Neural cell (in vitro differentiated cells): ENCODE measurements around the gene HENMT1. TPM values are rescaled to one million over a fixed set of nuclear protein-coding genes. Genes with fewer than 3 reads are reported as not detected.

Experiments
- H2AFZ ChIP-seq: fragments of 200-600, 300-800 bp; sonication (generic), shearing (Covaris generic); 2 replicates; pipeline ENCODE4 v1.6.0; 2014; ENCODE audit warnings: low read depth, mild to moderate bottlenecking, antibody characterized with exemption, low read length, moderate library complexity
- H3F3A ChIP-seq: fragments of 200-600 bp; shearing (Covaris generic); 2 replicates; pipeline ENCODE4 v1.6.1; 2016; ENCODE audit warnings: mild to moderate bottlenecking, moderate library complexity, mixed read lengths, antibody characterized with exemption, low read length; ENCODE audit not compliant: insufficient read depth, poor library complexity, severe bottlenecking
- H3K27ac ChIP-seq: fragments of 200-600, 300-800 bp; sonication (generic), shearing (Covaris generic); 2 replicates; pipeline ENCODE4 v1.5.1; 2014; ENCODE audit warnings: mild to moderate bottlenecking, low read length, moderate library complexity
- H3K27me3 ChIP-seq: fragments of 300-800, 200-600 bp; sonication (generic), shearing (Covaris generic); 2 replicates; pipeline ENCODE4 v1.6.0; 2014; ENCODE audit warnings: mild to moderate bottlenecking, low read depth, low read length, moderate library complexity; ENCODE audit not compliant: insufficient read depth
- H3K36me3 ChIP-seq: fragments of 300-800, 200-600 bp; sonication (generic), shearing (Covaris generic); 2 replicates; pipeline ENCODE4 v1.5.1; 2014; ENCODE audit warnings: mild to moderate bottlenecking, antibody characterized with exemption, low read length, moderate library complexity; ENCODE audit not compliant: insufficient read depth
- H3K4me2 ChIP-seq: fragments of 300-800, 200-600 bp; sonication (generic), shearing (Covaris generic); 2 replicates; pipeline ENCODE4 v1.6.0; 2014; ENCODE audit warnings: mild to moderate bottlenecking, low read length
- H3K4me3 ChIP-seq: fragments of 300-800, 200-600 bp; sonication (generic), shearing (Covaris generic); 2 replicates; pipeline ENCODE4 v1.5.1; 2014; ENCODE audit warnings: mild to moderate bottlenecking, low read length, moderate library complexity
- H3K79me2 ChIP-seq: fragments of 200-600 bp; shearing (Covaris generic); replicated peaks from 2 replicates; pipeline ENCODE4 v1.6.0; 2014; ENCODE audit warnings: mild to moderate bottlenecking, low read length, moderate library complexity; ENCODE audit not compliant: insufficient read depth
- H3K9ac ChIP-seq: fragments of 300-800, 200-600 bp; sonication (generic), shearing (Covaris generic); 2 replicates; pipeline ENCODE4 v1.6.1; 2016; ENCODE audit warnings: mild to moderate bottlenecking, low read length, mixed read lengths
- H3K9me2 ChIP-seq: fragments of 200-600 bp; shearing (Covaris generic); 2 replicates; pipeline ENCODE4 v1.6.1; 2016; ENCODE audit warnings: mild to moderate bottlenecking, low read length, mixed read lengths; ENCODE audit not compliant: insufficient read depth
- H3K9me3 ChIP-seq: fragments of 200-600, 300-800 bp; sonication (generic), shearing (Covaris generic); 2 replicates; pipeline ENCODE4 v1.6.1; 2016; ENCODE audit warnings: mild to moderate bottlenecking, mixed run types, low read length, moderate library complexity, mixed read lengths
- H4K20me1 ChIP-seq: fragments of 200-600 bp; shearing (Covaris generic); 2 replicates; pipeline ENCODE4 v1.6.1; 2016; ENCODE audit warnings: mild to moderate bottlenecking, mixed run types; ENCODE audit not compliant: insufficient read depth
- EP300 ChIP-seq: fragments of 450-650 bp; conservative IDR thresholded peaks from 2 replicates; pipeline ENCODE4 v1.6.1; 2014; ENCODE audit warnings: antibody characterized with exemption, mild to moderate bottlenecking, moderate library complexity; ENCODE audit not compliant: poor library complexity, severe bottlenecking
- EZH2 ChIP-seq: fragments of 200-600, 300-800 bp; shearing (Covaris generic), sonication (generic); IDR thresholded peaks from 2 replicates; pipeline ENCODE4 v1.6.1; 2014; ENCODE audit warnings: antibody characterized with exemption, low read length, borderline replicate concordance, mild to moderate bottlenecking; ENCODE audit not compliant: insufficient read depth, poor library complexity, severe bottlenecking
- MXI1 ChIP-seq: fragments of 450-650 bp; conservative IDR thresholded peaks from 2 replicates; pipeline ENCODE4 v1.6.1; 2014; ENCODE audit warnings: antibody characterized with exemption, mild to moderate bottlenecking; ENCODE audit not compliant: poor library complexity, severe bottlenecking
- POLR2AphosphoS5 ChIP-seq: IDR thresholded peaks from 2 replicates; pipeline ENCODE4 v1.6.1; 2012
- RAD21 ChIP-seq: fragments of 450-650 bp; conservative IDR thresholded peaks from 2 replicates; pipeline ENCODE4 v1.6.1; 2014; ENCODE audit warnings: antibody characterized with exemption, mild to moderate bottlenecking, moderate library complexity
- SMC3 ChIP-seq: fragments of 450-650 bp; conservative IDR thresholded peaks from 2 replicates; pipeline ENCODE4 v1.6.1; 2014; ENCODE audit warnings: antibody characterized with exemption, mild to moderate bottlenecking, moderate library complexity; ENCODE audit not compliant: poor library complexity
- TAF1 ChIP-seq: IDR thresholded peaks from 2 replicates; pipeline ENCODE4 v1.6.1; 2012; ENCODE audit warnings: low read depth
- polyA plus RNA-seq: library from polyadenylated mRNA; depleted of rRNA; stranded (reverse); fragments of >200 nt; gene quantifications from 2 replicates; pipeline ENCODE4 v1.2.3, GENCODE V29; 2014
- TF ChIP-seq, protein P1 (sequence below): fragments of 450-650 bp; IDR thresholded peaks from 2 replicates; pipeline ENCODE4 v1.5.1; 2014; ENCODE audit warnings: antibody characterized with exemption, mild to moderate bottlenecking, moderate library complexity; ENCODE audit not compliant: poor library complexity, severe bottlenecking
- TF ChIP-seq, protein P2 (sequence below): IDR thresholded peaks from 2 replicates; pipeline ENCODE4 v1.6.1; 2012; ENCODE audit warnings: borderline replicate concordance

The HENMT1 gene
- polyA plus RNA-seq, 1 donor from 2014 or later: 4.1 TPM

DNA sequence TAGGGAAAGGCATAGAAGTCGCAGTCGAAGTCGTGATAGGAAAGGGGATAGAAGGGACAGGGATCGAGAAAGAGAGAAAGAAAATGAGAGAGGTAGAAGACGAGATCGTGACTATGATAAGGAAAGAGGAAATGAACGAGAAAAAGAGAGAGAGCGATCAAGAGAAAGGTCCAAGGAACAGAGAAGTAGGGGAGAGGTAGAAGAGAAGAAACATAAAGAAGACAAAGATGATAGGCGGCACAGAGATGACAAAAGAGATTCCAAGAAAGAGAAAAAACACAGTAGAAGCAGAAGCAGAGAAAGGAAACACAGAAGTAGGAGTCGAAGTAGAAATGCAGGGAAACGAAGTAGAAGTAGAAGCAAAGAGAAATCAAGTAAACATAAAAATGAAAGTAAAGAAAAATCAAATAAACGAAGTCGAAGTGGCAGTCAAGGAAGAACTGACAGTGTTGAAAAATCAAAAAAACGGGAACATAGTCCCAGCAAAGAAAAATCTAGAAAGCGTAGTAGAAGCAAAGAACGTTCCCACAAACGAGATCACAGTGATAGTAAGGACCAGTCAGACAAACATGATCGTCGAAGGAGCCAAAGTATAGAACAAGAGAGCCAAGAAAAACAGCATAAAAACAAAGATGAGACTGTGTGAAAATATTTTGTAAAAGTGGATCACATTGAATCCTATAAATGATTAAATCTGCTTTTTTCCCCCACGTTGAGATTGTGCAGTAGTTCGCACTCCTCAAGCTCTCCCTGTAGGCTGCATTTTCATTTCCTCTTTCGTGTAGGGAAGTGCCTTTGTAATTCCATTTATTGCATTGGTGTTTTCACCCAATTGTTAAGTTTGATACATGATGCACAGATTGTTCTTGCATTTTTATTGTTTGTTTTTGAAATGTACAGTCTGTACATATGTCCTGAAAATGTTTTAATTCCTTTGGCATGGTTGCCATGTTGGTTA lies 38.8 kb upstream of the HENMT1 start:
- no peaks in the 10 kb centered on the region for H4K20me1 ChIP-seq
- H3K9me2 ChIP-seq: no peaks in the 10 kb centered on the region
- no peak overlapping the region for H3K27ac ChIP-seq
- H3K79me2 ChIP-seq: peaks cover 23% of the 10 kb centered on the region
- no peak overlapping the region for H3K9ac ChIP-seq
- no peak overlapping the region for H3K4me3 ChIP-seq
- H3K9me3 ChIP-seq: no peaks in the 10 kb centered on the region
- peaks cover 29% of the 10 kb centered on the region for H3K36me3 ChIP-seq
- H3F3A ChIP-seq: no peaks in the 10 kb centered on the region
- TF ChIP-seq MXI1: no peak
- no peak for TF ChIP-seq EP300
- TF ChIP-seq, protein P1, sequence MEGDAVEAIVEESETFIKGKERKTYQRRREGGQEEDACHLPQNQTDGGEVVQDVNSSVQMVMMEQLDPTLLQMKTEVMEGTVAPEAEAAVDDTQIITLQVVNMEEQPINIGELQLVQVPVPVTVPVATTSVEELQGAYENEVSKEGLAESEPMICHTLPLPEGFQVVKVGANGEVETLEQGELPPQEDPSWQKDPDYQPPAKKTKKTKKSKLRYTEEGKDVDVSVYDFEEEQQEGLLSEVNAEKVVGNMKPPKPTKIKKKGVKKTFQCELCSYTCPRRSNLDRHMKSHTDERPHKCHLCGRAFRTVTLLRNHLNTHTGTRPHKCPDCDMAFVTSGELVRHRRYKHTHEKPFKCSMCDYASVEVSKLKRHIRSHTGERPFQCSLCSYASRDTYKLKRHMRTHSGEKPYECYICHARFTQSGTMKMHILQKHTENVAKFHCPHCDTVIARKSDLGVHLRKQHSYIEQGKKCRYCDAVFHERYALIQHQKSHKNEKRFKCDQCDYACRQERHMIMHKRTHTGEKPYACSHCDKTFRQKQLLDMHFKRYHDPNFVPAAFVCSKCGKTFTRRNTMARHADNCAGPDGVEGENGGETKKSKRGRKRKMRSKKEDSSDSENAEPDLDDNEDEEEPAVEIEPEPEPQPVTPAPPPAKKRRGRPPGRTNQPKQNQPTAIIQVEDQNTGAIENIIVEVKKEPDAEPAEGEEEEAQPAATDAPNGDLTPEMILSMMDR: no peak
- TF ChIP-seq POLR2AphosphoS5: no peak
- TF ChIP-seq, protein P2, sequence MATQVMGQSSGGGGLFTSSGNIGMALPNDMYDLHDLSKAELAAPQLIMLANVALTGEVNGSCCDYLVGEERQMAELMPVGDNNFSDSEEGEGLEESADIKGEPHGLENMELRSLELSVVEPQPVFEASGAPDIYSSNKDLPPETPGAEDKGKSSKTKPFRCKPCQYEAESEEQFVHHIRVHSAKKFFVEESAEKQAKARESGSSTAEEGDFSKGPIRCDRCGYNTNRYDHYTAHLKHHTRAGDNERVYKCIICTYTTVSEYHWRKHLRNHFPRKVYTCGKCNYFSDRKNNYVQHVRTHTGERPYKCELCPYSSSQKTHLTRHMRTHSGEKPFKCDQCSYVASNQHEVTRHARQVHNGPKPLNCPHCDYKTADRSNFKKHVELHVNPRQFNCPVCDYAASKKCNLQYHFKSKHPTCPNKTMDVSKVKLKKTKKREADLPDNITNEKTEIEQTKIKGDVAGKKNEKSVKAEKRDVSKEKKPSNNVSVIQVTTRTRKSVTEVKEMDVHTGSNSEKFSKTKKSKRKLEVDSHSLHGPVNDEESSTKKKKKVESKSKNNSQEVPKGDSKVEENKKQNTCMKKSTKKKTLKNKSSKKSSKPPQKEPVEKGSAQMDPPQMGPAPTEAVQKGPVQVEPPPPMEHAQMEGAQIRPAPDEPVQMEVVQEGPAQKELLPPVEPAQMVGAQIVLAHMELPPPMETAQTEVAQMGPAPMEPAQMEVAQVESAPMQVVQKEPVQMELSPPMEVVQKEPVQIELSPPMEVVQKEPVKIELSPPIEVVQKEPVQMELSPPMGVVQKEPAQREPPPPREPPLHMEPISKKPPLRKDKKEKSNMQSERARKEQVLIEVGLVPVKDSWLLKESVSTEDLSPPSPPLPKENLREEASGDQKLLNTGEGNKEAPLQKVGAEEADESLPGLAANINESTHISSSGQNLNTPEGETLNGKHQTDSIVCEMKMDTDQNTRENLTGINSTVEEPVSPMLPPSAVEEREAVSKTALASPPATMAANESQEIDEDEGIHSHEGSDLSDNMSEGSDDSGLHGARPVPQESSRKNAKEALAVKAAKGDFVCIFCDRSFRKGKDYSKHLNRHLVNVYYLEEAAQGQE: no peak
- TF ChIP-seq TAF1: no peak
- no peak for TF ChIP-seq SMC3
- TF ChIP-seq RAD21: no peak
- TF ChIP-seq EZH2: no peak
- no peak overlapping the region for H3K4me2 ChIP-seq
- H3K27me3 ChIP-seq: no peaks in the 10 kb centered on the region
- H2AFZ ChIP-seq: no peak overlapping the region

DNA sequence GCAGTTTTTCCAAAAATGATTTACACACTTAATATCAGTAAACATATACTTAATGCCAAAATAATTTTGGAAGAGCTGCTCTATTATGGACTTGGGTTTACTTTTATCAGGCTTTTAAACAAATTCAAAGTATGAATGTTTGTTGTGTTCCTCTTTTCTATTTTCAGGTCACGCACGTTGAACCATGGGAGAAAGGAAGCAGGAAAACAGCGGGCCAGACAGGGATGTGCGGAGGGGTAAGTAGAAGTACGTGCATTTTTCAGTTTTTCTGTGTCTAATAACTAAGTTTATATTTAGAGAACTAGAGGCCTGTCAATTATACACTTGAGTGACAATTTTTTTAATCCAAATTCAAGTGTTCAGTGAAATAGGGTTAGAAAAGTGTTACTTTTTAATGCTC lies 34.6 kb upstream of the HENMT1 start:
- Histone ChIP-seq H3K36me3 (peaks cover 29% of the 10 kb centered on the region), H3K79me2 (peaks cover 51% of the 10 kb centered on the region), H3K9me3 (no peaks in the 10 kb centered on the region), H3K4me3 (peak overlapping the region; percentile 91), H3K9me2 (no peaks in the 10 kb centered on the region), H3F3A (no peaks in the 10 kb centered on the region), H3K9ac (no peak overlapping the region), H3K4me2 (no peak overlapping the region), H2AFZ (no peak overlapping the region), H3K27ac (no peak overlapping the region), H4K20me1 (peaks cover 3% of the 10 kb centered on the region), H3K27me3 (no peaks in the 10 kb centered on the region)
- TF ChIP-seq, protein P1: no peak
- no peak for TF ChIP-seq SMC3
- no peak for TF ChIP-seq RAD21
- no peak for TF ChIP-seq EP300
